H7 (cell line): ENCODE data around the gene FOXL1. TPM values are rescaled to one million over a fixed set of nuclear protein-coding genes. Genes with fewer than 3 reads are reported as not detected.

ENCODE experiments used
- DNase-seq: peaks from one replicate; pipeline ENCODE4 v3.0.0; 2012
- H3K27me3 ChIP-seq: 2 replicates; pipeline ENCODE4 v1.6.0; 2011; ENCODE audit warnings: mild to moderate bottlenecking, low read length; ENCODE audit not compliant: control insufficient read depth, insufficient read depth
- H3K36me3 ChIP-seq: replicated peaks from 2 replicates; pipeline ENCODE4 v1.5.1; 2011; ENCODE audit warnings: low read length; ENCODE audit not compliant: control insufficient read depth, insufficient read depth
- H3K4me3 ChIP-seq: 2 replicates; pipeline ENCODE4 v1.5.1; 2011; ENCODE audit warnings: low read depth, mild to moderate bottlenecking, control low read depth, low read length, moderate library complexity; ENCODE audit not compliant: insufficient read depth
- total RNA-seq: library from RNA; depleted of rRNA; stranded (reverse); fragments of >200 nt; shearing (Covaris generic); gene quantifications from 2 replicates; pipeline ENCODE4 v1.2.3, GENCODE V29; 2014

The FOXL1 gene
- total RNA-seq, 1 experiment from 2014 or later = 0.17 TPM

DNA sequence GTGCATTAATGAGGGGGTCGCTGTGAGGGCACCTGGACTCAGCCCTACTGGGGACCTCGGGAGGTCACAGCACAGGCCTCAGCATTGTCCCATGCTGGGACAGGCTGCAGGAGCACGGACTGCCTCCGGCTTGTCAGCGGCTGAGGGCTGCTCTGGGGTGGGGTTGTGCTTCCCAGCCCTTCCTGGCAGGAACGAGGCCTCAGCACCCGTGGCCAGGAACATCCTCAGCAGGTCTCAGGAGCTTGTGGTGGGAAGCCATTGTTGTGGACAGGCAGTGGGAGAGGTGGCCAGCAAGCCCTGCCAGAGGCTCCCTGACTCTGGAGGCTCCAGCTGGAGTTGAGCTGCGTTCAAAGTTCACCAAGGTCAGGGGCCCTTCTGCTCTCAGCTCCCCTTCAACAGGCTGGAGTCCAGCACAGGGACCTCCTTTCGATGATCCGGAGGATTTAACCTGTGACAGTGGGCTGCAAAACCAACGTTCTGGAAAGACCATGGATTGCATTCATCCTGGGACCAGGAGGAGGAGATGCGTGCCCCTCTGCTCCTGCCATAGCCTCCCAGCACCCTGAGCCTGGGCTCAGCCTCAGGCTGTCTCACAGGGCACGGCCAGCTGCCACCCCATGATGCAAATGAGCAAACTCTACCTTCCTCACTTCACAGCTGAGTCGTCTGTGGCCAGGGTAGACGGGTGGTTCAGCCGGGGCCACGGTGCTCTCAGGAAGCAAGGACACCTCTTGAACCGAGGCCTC lies 32.6 kb downstream of the FOXL1 start:
- Histone ChIP-seq H3K36me3 (no peaks in the 10 kb centered on the region), H3K27me3 (no peaks in the 10 kb centered on the region), H3K4me3 (no peak overlapping the region)
- DNase-seq = no peak

DNA sequence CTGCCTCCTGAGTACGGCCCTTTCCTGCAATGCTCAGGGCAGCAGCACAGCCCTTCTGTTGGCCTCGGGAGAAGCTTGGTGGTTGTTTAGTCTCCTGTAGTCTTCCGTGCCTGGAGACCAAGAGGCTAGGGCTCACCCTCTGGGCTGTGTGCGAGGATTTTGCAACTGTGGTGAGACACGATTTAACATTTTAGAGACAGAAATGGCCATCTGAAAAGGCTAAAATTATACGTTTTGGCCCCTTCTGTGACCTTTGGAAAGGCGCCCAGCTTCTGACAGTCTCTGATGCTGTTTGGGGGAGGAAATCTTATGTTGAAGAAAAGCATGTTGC lies 33.1 kb downstream of the FOXL1 start:
- no peaks in the 10 kb centered on the region for H3K27me3 ChIP-seq
- no peak overlapping the region for H3K4me3 ChIP-seq
- DNase-seq = no peak
- H3K36me3 ChIP-seq = no peaks in the 10 kb centered on the region

DNA sequence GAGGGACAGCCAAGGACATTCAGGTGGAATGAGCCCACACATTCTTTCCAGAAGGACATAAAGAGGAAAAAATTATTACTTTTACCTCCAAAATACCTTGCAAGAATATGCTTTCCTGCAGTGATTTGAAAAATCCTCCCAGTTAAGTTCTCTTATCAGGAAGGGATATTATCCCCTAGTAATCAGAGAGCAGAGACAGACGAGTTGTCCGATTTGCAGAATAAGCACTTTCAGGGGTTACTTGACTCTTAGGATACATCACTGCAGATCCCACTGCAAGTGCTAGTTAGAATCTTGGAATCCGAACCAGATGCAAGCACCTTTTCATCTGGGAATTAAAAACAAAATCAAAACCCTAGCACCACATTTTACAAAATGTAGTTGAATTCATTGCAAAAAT lies 33.6 kb downstream of the FOXL1 start:
- no peak for DNase-seq
- no peaks in the 10 kb centered on the region for H3K36me3 ChIP-seq
- H3K4me3 ChIP-seq = no peak overlapping the region
- no peaks in the 10 kb centered on the region for H3K27me3 ChIP-seq

DNA sequence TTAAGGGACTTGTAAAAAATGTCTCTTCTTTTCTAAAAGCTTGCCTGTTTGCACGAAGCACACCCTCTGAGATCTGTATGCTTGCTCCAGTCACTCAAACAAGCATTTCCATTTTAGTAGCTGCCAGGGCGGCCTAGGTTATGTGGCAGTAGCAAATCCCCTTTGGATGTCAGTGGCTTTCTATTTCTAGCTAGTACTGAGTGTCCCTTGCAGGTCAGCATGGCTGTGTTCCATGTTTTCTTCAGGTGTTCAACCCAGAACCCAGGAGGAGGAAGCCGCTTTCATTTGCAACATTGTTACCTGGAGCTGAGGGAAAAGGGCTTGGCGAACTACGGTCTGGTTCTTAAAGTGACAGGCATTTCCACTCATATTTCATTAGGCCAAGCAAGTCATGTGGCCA lies 36.4 kb downstream of the FOXL1 start:
- DNase-seq = no peak
- Histone ChIP-seq H3K27me3 (no peaks in the 10 kb centered on the region), H3K36me3 (no peaks in the 10 kb centered on the region), H3K4me3 (no peak overlapping the region)

DNA sequence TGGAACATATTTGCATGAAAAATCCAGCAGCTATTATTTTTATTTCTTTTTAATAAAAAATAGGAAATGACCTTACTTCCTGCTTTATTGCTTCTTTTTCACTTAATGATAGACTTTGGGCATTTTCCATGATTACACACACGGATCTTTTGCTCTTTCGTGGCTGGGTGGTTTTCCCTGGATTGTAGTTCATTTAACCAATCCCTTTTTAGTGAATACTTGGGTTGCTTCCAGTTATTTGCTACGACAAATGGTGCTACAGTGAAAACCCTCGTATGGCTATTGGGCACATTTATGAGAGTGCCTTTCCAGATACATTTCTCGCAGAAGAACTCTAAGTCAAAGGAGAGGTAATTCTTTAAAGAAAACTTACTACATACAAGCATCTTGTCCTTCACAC lies 38.6 kb downstream of the FOXL1 start:
- Histone ChIP-seq H3K36me3 (no peaks in the 10 kb centered on the region), H3K27me3 (no peaks in the 10 kb centered on the region), H3K4me3 (no peak overlapping the region)
- DNase-seq = no peak

DNA sequence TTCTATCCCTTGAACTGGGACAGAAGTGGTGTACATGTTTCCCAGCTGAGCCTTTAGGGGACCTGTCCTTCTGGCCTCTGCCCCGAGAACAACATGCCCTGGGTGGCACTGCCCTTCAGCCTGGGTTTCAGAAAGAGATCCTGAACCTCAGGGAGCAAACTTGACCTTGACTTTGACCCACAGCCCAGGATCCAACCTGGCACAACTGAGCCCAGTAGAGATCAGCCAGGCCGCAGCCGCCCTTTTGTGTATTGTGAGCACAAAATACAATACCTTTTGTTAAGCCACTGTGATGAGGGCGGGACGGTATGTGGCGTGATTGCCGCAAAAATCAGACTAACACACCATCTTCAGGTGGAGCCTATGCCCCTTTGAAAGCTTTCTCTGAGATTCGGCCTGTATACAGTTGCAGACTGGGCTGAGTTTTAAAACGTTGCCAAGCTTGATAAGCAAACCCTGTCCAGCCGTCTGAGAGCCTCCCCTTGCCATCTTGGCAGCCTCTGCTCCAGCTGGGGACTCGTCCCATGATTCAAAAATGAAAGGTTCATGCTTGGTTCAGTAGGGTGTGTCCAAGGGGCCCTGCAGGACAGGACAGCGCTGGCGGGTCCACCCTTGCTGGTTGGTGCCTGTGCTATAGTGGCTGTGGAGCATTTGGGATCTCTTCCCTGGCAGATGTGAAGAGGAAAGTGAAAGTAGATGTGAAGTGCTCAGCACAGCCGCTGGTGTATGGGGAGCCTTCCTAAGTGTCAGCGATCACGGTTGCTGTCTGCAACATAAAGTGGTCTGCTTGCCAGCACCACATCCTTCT lies 40.3 kb downstream of the FOXL1 start:
- DNase-seq = no peak
- H3K36me3 ChIP-seq = no peaks in the 10 kb centered on the region
- H3K27me3 ChIP-seq = no peaks in the 10 kb centered on the region
- no peak overlapping the region for H3K4me3 ChIP-seq

DNA sequence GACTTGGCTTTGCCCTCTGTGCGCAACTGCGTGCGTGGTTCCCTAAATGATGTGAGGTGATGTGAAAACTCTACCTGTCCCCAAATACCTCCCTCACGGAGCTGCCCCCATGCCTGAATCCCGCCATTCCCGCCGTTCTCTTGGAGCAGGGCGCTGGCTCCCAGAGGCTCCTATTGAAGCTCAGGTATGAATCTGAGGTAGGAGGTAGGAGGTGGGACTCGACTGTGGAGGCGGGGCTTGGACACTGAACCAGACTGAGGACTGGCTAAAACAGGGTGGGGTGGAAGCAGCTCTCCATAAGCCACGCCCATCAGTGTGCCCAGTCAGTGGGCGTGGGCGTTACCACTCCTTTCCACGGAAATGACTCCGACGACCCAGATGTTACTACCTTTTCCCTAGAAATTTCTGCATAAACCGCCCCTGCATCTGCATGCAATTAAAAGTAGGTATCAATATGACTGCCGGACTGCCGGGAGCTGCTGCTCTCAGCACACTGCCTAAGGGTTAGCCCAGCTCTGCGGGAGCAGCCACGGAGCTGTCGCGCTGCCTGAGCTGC lies 41.0 kb downstream of the FOXL1 start:
- DNase-seq = peak; percentile 70

DNA sequence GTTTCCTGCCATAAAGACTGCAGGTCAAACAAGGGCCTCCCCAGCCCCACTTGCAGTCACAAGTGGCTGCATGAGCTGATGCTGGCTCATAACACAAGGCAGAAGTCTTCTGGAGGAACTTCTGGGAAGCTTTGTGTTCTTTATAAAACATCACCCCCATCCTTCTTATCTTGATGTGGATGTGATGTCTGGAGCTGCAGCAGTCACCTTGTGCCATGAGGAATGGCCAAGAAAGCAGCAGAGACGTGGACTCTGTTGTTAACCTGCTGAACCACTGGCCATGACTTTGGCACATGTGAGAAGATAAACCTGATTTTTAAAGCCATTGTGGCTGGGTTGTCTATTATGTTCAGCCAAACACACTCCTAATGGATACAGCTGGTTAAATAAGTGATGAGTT lies 41.8 kb downstream of the FOXL1 start:
- DNase-seq = no peak
- H3K36me3 ChIP-seq = no peaks in the 10 kb centered on the region
- H3K4me3 ChIP-seq = no peak overlapping the region
- H3K27me3 ChIP-seq = no peaks in the 10 kb centered on the region

More for the DNA sequence above, 41.0 kb downstream of the FOXL1 start:
- Histone ChIP-seq H3K27me3 (no peaks in the 10 kb centered on the region), H3K4me3 (no peak overlapping the region), H3K36me3 (no peaks in the 10 kb centered on the region)

DNA sequence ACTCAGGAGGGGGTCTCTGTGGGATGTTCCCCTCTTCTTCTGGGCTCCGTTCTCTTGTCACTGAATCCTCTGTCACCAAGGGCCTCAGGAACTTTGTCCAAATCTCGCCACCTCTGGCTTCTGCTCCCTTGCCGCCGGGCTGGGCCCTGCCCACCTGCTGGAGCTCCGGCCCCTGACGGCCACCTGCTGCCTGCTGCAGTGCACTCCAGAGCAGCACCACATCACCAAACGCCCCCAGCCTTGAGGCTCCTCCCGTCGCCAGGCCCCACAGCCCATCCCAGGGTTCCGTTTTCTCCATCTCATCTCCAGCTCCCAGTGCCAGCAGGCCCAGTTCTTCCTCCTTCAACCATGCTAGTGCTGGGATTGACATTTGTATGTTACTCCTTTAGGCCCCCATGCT lies 43.6 kb downstream of the FOXL1 start:
- no peak for DNase-seq
- Histone ChIP-seq H3K27me3 (no peaks in the 10 kb centered on the region), H3K4me3 (no peak overlapping the region), H3K36me3 (no peaks in the 10 kb centered on the region)

DNA sequence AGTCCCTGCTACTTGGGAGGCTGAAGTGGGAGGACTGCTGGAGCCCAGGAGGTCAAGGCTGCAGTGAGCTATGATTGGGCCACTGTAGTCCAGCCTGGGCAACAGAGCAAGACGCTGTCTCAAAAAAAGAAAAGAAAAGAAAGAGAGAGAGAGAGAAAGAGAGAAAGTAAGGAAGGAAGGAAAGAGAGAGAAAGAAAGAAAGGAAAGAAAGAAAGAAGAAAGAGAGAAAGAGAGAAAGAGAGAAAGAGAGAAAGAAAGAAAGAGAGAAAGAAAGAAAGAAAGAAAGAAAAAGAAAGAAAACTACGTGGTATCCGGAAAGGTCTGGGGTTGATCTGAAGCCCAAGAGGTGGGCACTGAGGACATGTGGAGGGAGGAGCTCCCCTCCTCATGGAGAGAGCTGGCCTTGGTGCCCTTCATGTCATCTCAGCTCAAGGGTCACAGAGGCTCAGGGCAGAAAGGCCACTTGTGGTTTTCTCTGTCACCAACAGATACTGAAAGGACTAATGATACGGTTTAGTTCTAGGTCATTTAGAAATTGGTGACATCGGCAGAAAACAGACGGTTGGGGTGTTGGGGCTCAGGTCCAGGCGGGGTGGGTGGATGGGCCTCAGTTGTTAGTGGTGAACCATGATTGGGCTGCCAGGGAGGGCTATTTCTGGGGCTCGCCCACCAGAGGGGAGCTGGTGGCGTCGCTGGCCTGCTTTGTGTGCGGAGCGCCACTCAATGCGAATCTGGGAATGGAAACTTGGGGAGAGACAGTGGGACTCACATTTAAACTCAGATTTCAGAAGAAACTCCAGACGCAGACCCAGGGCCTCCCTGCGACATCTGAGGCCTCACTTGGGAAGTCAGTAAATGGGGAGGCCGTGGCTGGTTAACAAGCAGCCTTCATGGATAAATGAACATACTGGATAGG lies 44.6 kb downstream of the FOXL1 start:
- Histone ChIP-seq H3K4me3 (no peak overlapping the region), H3K36me3 (no peaks in the 10 kb centered on the region), H3K27me3 (no peaks in the 10 kb centered on the region)
- DNase-seq = no peak

DNA sequence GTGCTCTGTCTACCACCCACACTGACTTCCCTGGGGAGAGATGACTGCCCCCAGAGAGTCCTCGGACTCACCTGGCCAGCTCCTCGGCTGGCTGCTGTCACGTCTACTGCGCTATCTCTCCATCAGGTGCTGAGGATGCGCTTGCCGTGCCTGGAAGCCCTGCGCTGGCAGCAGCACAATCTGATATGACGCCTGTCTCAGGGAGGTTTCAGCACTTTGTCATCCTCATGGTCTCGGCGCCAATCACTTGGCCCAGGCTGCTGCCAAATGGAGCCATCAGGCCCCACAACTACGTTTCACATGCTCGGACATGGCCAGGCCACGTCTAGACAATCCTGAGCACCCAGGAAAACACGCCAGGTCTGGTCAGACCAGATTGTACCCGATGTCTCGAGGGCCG lies 46.7 kb downstream of the FOXL1 start:
- Histone ChIP-seq H3K4me3 (no peak overlapping the region), H3K27me3 (no peaks in the 10 kb centered on the region), H3K36me3 (no peaks in the 10 kb centered on the region)
- DNase-seq = no peak

DNA sequence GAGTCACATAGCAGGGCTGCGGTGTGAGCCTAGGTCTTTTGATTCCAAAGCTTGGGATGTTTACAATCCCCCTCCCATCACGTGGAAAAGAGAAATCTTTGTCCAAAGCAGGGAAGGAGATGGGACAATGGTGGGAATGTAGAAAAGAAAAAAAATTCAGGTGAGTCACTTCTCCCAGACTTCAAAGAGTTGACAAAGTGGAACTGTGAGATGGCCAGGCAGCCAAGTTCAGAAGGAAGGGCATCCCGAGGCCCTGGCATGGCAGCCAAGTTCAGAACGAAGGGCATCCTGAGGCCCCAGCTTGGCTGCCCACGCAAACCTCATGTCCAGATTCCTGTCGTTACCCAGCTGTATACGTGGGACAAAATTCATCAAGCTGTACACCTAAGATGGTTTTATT lies 47.5 kb downstream of the FOXL1 start:
- Histone ChIP-seq H3K36me3 (no peaks in the 10 kb centered on the region), H3K4me3 (no peak overlapping the region), H3K27me3 (no peaks in the 10 kb centered on the region)
- no peak for DNase-seq

DNA sequence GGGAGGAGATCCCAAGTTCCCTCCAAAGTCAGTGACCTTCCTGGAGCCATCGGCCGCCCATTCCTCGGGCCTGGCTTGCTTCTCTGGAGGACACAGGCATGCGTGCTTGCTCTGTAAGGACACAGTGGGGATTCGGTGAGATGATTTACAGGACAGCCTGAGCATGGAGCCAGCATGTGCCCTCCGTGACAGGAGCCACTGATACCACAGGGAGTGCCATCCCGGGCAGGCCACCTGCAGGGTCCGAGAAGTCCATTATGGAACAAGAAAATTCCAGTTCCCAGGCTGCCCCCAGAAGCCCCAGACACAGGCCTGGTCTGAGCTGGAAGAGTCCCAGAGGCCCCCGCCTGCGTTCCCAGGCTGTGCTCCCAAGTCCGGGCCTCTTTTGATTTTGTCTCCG lies 47.9 kb downstream of the FOXL1 start:
- H3K4me3 ChIP-seq = no peak overlapping the region
- H3K27me3 ChIP-seq = no peaks in the 10 kb centered on the region
- H3K36me3 ChIP-seq = no peaks in the 10 kb centered on the region
- DNase-seq = no peak

DNA sequence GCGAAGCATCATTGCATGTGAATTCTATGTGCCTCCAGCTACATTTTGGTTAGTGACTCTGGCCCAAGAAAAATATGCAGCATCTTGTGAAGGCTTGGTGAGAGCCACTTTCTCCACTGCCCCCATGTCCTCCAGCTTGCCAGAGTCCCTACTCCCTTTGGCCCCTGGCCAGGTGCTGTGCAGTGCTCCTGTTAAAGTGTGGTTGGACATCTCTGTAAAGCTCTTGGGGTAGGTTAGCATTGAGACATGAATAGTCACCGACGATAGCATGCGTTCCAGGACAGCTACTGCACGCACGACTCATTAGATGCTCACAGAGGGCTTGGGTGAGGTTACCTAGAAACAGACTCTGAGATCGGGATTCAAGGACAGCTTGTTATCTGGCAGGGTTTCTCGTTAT lies 48.6 kb downstream of the FOXL1 start:
- Histone ChIP-seq H3K36me3 (no peaks in the 10 kb centered on the region), H3K4me3 (no peak overlapping the region), H3K27me3 (no peaks in the 10 kb centered on the region; the same call in 1 of the 2 replicates)
- no peak for DNase-seq
